Right ventricle myocardium inferior (tissue), 1 donor: ENCODE results near the gene TCF4. TPM values are rescaled to one million over a fixed set of nuclear protein-coding genes. Genes with fewer than 3 reads are reported as not detected.
A peak's percentile ranks its signal among the peaks of the same experiment; 100 is the strongest.

ENCODE experiments used
- ATAC-seq: fragments of 200-7000 bp; cut with Tn5 transposase; one replicate; pipeline ENCODE4 v1.9.1; 2020; ENCODE audit warnings: mild to moderate bottlenecking, moderate library complexity
- DNase-seq: peaks from one replicate; pipeline ENCODE4 v3.0.0; 2021; ENCODE audit errors: missing footprints
- intact Hi-C: fragments of 100-400 bp; cut with DNase I; formaldehyde crosslinking; loops from one replicate; pipeline ENCODE4 v1.11.0; 2022
- long read RNA-seq: library from polyadenylated mRNA; unstranded; transcript quantifications from one replicate; pipeline ENCODE4 v2.0.0, GENCODE V29; 2021
- total RNA-seq: library from RNA; stranded (reverse); fragmentation: NEBNext Ultra II Directional; extraction: Animal tissue kit (Norgen Biotek cat#: 25700); gene quantifications from one replicate; pipeline ENCODE4 v1.2.1, GENCODE V29; 2021
- donor health status: DM: no; HTN: yes; CAD: no; lungs with severe emphysema.

Gene TCF4
- total RNA-seq = 57.8 TPM
- long read RNA-seq, full-length matches to known transcripts = 11 of 19 reads
- long read RNA-seq, partial matches to known transcripts = 2 of 19 reads
- long read RNA-seq, other reads (novel, unspliced or antisense) = 6 of 19 reads

GRCh38 chr18:55588111-55588869 lies at the start of gene TCF4:
TSS of gene TCF4 (minus strand) at chr18:55588192. CDS start at chr18:55587116, 1,076 bp downstream.
- DNase-seq = peak; percentile 81
- ATAC-seq = peak; percentile 25
- intact Hi-C loops = loop anchor here (2.0 to 10.0 kb wide), 9 partner anchors 79 to 989 kb away; no protein-coding TSS in a partner anchor

GRCh38 chr18:55637204-55637603 lies 49.2 kb upstream of the TCF4 start:
- intact Hi-C loops = no loop called here
- no peak for DNase-seq
- no peak for ATAC-seq

- intact Hi-C loops = no loop called here
- no peak for ATAC-seq
- DNase-seq = no peak
These were observed 47.4 kb upstream of the TCF4 start for GRCh38 chr18:55635439-55635838.

- DNase-seq = no peak
- no peak for ATAC-seq
- intact Hi-C loops = no loop called here
These were observed 46.6 kb upstream of the TCF4 start for GRCh38 chr18:55634545-55634944.

- ATAC-seq (no peak), DNase-seq (no peak)
- intact Hi-C loops = no loop called here
These were observed 45.0 kb upstream of the TCF4 start for GRCh38 chr18:55633032-55633431.

- DNase-seq (no peak), ATAC-seq (no peak)
- intact Hi-C loops = no loop called here
These were observed 41.1 kb upstream of the TCF4 start for GRCh38 chr18:55629133-55629532.

GRCh38 chr18:55627007-55627406 lies 39.0 kb upstream of the TCF4 start:
- intact Hi-C loops = no loop called here
- ATAC-seq = no peak
- DNase-seq = no peak

GRCh38 chr18:55625901-55626300 lies 37.9 kb upstream of the TCF4 start:
- ATAC-seq (no peak), DNase-seq (no peak)
- intact Hi-C loops = no loop called here

- intact Hi-C loops = no loop called here
- ATAC-seq (no peak), DNase-seq (no peak)
These were observed 35.6 kb upstream of the TCF4 start for GRCh38 chr18:55623626-55624025.

GRCh38 chr18:55610506-55610905 lies 22.5 kb upstream of the TCF4 start:
- intact Hi-C loops = no loop called here
- ATAC-seq = no peak
- no peak for DNase-seq

GRCh38 chr18:55609160-55609825 lies 21.3 kb upstream of the TCF4 start:
- ATAC-seq (no peak), DNase-seq (no peak)
- intact Hi-C loops = no loop called here

GRCh38 chr18:55608497-55608896 lies 20.5 kb upstream of the TCF4 start:
- intact Hi-C loops = no loop called here
- no peak for ATAC-seq
- DNase-seq = no peak

GRCh38 chr18:55607773-55608172 lies 19.8 kb upstream of the TCF4 start:
- no peak for ATAC-seq
- intact Hi-C loops = no loop called here
- DNase-seq = no peak

GRCh38 chr18:55605733-55606338 lies 17.8 kb upstream of the TCF4 start:
- ATAC-seq (no peak), DNase-seq (no peak)
- intact Hi-C loops = no loop called here

GRCh38 chr18:55603775-55604174 lies 15.8 kb upstream of the TCF4 start:
- no peak for DNase-seq
- no peak for ATAC-seq
- intact Hi-C loops = no loop called here

GRCh38 chr18:55593888-55594287 lies 5.9 kb upstream of the TCF4 start:
- intact Hi-C loops = no loop called here
- no peak for DNase-seq
- ATAC-seq = no peak

GRCh38 chr18:55592572-55592971 lies 4.6 kb upstream of the TCF4 start:
- DNase-seq (peak; percentile 55), ATAC-seq (no peak)
- intact Hi-C loops = no loop called here

GRCh38 chr18:55592106-55592505 lies 4.1 kb upstream of the TCF4 start:
- no peak for ATAC-seq
- no peak for DNase-seq
- intact Hi-C loops = no loop called here

GRCh38 chr18:55589625-55590291 lies 1.8 kb upstream of the TCF4 start:
- intact Hi-C loops = loop anchor here (2.0 to 10.0 kb wide), 9 partner anchors 81 to 987 kb away; no protein-coding TSS in a partner anchor
- ATAC-seq = peak; percentile 98

More at GRCh38 chr18:55589625-55590291, 1.8 kb upstream of the TCF4 start:
- peak; percentile 99 for DNase-seq
